GM04504 (cell line): ENCODE results near the gene LYPD6B.

ENCODE experiments used
- DNase-seq: peaks from one replicate; pipeline ENCODE4 v3.0.0-alpha.2; 2012; ENCODE audit warnings: low read depth

The LYPD6B gene

GRCh38 chr2:149125031-149125725, 86.7 kb downstream of the LYPD6B start:
- DNase-seq: no peak

- no peak for DNase-seq
Observed at GRCh38 chr2:149129433-149129832, 90.9 kb downstream of the LYPD6B start.

- no peak for DNase-seq
Observed at GRCh38 chr2:149132339-149132738, 93.8 kb downstream of the LYPD6B start.

- DNase-seq: no peak
Observed at GRCh38 chr2:149132901-149133300, 94.4 kb downstream of the LYPD6B start.

- no peak for DNase-seq
Observed at GRCh38 chr2:149134335-149134923, 95.9 kb downstream of the LYPD6B start.

- no peak for DNase-seq
Observed at GRCh38 chr2:149136111-149136510, 97.6 kb downstream of the LYPD6B start.

- DNase-seq: no peak
Observed at GRCh38 chr2:149141046-149141445, 102.5 kb downstream of the LYPD6B start.

GRCh38 chr2:149143734-149144133, 105.2 kb downstream of the LYPD6B start:
- no peak for DNase-seq

- DNase-seq: peak; percentile 52
Observed at GRCh38 chr2:149145314-149146295, 107.1 kb downstream of the LYPD6B start.

- DNase-seq: no peak
Observed at GRCh38 chr2:149146876-149147275, 108.4 kb downstream of the LYPD6B start.

GRCh38 chr2:149148194-149149006, 109.9 kb downstream of the LYPD6B start:
- DNase-seq: no peak

- DNase-seq: no peak
Observed at GRCh38 chr2:149149007-149149297, 110.5 kb downstream of the LYPD6B start.

- DNase-seq: no peak
Observed at GRCh38 chr2:149152469-149152953, 114.0 kb downstream of the LYPD6B start.

GRCh38 chr2:149155196-149155969, 116.9 kb downstream of the LYPD6B start:
- no peak for DNase-seq

GRCh38 chr2:149155988-149156387, 117.5 kb downstream of the LYPD6B start:
- DNase-seq: no peak

GRCh38 chr2:149156971-149157740, 118.7 kb downstream of the LYPD6B start:
- no peak for DNase-seq

- DNase-seq: no peak
Observed at GRCh38 chr2:149158957-149159356, 120.5 kb downstream of the LYPD6B start.

GRCh38 chr2:149160195-149160594, 121.7 kb downstream of the LYPD6B start:
- DNase-seq: no peak

- no peak for DNase-seq
Observed at GRCh38 chr2:149160701-149161217, 122.3 kb downstream of the LYPD6B start.
